Lower leg skin (tissue), 3 donors: Measurements from ENCODE around the gene LFNG.

ENCODE experiments used
- POLR2A ChIP-seq, 2 donors: fragments of 450-650 bp; IDR thresholded peaks; one replicate each; pipeline ENCODE4 v1.6.1; 2016 to 2017; ENCODE audit warnings: antibody characterized with exemption in 2 of 2, mild to moderate bottlenecking in 1 of 2, moderate library complexity in 1 of 2
- TF ChIP-seq, protein P1 (sequence below), 3 donors: fragments of 450-650 bp; IDR thresholded peaks; one replicate each; pipeline ENCODE4 v1.5.1; 2016; ENCODE audit warnings: antibody characterized with exemption in 3 of 3, mild to moderate bottlenecking in 3 of 3, moderate library complexity in 2 of 3

DNA sequence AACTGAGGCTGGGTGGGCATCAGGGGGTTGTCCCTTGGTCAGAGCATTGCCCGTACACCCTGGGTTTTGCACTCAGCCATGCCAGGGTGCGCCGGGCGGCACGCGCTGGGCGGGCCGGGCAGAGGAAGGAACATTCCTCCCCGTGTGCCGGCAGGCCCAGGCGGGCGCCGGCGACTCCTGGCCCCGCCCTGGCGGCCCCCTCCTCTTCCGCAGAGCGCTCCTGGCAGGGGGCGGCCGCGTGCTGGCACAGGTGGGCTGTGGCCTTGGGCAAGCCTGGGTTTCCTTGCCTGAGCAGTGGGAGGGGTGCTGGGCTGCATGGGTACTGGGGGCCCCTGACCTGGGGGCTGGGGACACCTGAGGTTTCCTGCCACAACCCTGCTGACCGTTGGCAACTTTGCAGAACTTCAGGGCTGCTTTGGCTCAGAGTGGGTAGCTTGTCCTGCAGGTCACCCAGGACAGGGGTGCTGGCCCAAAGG lies 3.9 kb downstream of the LFNG start:
- no peak for TF ChIP-seq POLR2A (IDR thresholded peaks at IDR 0.05)
- TF ChIP-seq, protein P1, sequence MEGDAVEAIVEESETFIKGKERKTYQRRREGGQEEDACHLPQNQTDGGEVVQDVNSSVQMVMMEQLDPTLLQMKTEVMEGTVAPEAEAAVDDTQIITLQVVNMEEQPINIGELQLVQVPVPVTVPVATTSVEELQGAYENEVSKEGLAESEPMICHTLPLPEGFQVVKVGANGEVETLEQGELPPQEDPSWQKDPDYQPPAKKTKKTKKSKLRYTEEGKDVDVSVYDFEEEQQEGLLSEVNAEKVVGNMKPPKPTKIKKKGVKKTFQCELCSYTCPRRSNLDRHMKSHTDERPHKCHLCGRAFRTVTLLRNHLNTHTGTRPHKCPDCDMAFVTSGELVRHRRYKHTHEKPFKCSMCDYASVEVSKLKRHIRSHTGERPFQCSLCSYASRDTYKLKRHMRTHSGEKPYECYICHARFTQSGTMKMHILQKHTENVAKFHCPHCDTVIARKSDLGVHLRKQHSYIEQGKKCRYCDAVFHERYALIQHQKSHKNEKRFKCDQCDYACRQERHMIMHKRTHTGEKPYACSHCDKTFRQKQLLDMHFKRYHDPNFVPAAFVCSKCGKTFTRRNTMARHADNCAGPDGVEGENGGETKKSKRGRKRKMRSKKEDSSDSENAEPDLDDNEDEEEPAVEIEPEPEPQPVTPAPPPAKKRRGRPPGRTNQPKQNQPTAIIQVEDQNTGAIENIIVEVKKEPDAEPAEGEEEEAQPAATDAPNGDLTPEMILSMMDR (IDR thresholded peaks at IDR 0.05): no peak
